GM19043 (cell line): ENCODE results near the gene ODAD2.
"Not testable (repeated sequence)": the region's sequence is repeated elsewhere in the genome, so short reads cannot be mapped to it uniquely, and the experiment has no call there.

Experiments
- ATAC-seq: cut with Tn5 transposase; IDR thresholded peaks from one replicate; pipeline ENCODE4 v1.9.1; 2021; ENCODE audit warnings: low read depth; ENCODE audit not compliant: unreplicated experiment

Gene ODAD2

GRCh38 chr10:27998954-27999275 is at the start of gene ODAD2:
Gene ODAD2, minus strand, starts transcription at chr10:27999079. Its CDS starts 3,937 bp downstream, at chr10:27995142.
- ATAC-seq: no peak

- ATAC-seq: no peak
These were observed 48.2 kb upstream of the ODAD2 start for GRCh38 chr10:28047061-28047460.

GRCh38 chr10:28046579-28046978 is 47.7 kb upstream of the ODAD2 start:
- no peak for ATAC-seq

- ATAC-seq: no peak
These were observed 45.1 kb upstream of the ODAD2 start for GRCh38 chr10:28043941-28044340.

- no peak for ATAC-seq
These were observed 37.7 kb upstream of the ODAD2 start for GRCh38 chr10:28036587-28036986.

- ATAC-seq: no peak
These were observed 22.4 kb upstream of the ODAD2 start for GRCh38 chr10:28020993-28021982.

GRCh38 chr10:28020080-28020860 is 21.4 kb upstream of the ODAD2 start:
- ATAC-seq: no peak

GRCh38 chr10:28014651-28015050 is 15.8 kb upstream of the ODAD2 start:
- ATAC-seq: no peak

GRCh38 chr10:28012990-28013515 is 14.2 kb upstream of the ODAD2 start:
- no peak for ATAC-seq

- no peak for ATAC-seq
These were observed 11.9 kb upstream of the ODAD2 start for GRCh38 chr10:28010821-28011220.

- no peak for ATAC-seq
These were observed 9.2 kb upstream of the ODAD2 start for GRCh38 chr10:28008054-28008453.

- ATAC-seq: no peak
These were observed 2.5 kb upstream of the ODAD2 start for GRCh38 chr10:28001353-28001752.

- no peak for ATAC-seq
These were observed 513 bp downstream of the ODAD2 start for GRCh38 chr10:27998178-27998953.

- no peak for ATAC-seq
These were observed 1.1 kb downstream of the ODAD2 start for GRCh38 chr10:27997865-27998177.

- no peak for ATAC-seq
These were observed 3.6 kb downstream of the ODAD2 start for GRCh38 chr10:27995311-27995710.

- not testable (repeated sequence) for ATAC-seq
These were observed 9.5 kb downstream of the ODAD2 start for GRCh38 chr10:27989357-27989756.

- no peak for ATAC-seq
These were observed 12.1 kb downstream of the ODAD2 start for GRCh38 chr10:27986821-27987220.

- ATAC-seq: no peak
These were observed 15.9 kb downstream of the ODAD2 start for GRCh38 chr10:27982875-27983543.

- no peak for ATAC-seq
These were observed 17.1 kb downstream of the ODAD2 start for GRCh38 chr10:27981744-27982143.

GRCh38 chr10:27970795-27971194 is 28.1 kb downstream of the ODAD2 start:
- not testable (repeated sequence) for ATAC-seq
